ENCODE results near the gene F3. TPM values are rescaled to one million over a fixed set of nuclear protein-coding genes. Genes with fewer than 3 reads are reported as not detected.

The F3 gene
- total RNA-seq, 2 donors from 2014 or later: 37.9 to 85.4 TPM

DNA sequence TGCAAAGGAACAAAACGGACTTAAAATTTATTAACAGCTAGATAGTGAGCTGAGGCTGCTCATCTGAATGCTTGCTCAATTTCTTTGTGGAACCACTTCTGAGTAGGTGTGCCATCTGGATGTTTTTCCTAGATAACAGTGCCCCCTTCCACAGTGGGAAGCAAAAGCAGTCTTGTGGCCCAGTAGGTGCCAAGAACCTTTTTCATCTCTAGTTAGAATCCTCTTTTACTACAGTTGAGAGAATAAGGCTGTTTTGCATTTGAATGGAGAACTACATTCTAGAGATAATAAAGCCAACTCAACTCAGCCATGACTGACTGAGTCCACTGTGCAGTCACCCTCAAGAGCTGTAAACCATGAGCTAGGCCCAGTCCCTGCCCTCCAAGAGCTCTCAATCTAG lies 13.3 kb downstream of the F3 start:
- peaks cover 15% of the 10 kb centered on the region for H3K4me1 ChIP-seq
- 70 to 76% methylated on average over 1 of the region's 1 CpG for WGBS, 2 donors
- H3K27ac ChIP-seq: peak overlapping the region in 3 of 4 donors; percentile 20 to 59 (median 58)
- ATAC-seq: no peak
- H3K36me3 ChIP-seq (replicated peaks in 1 of 2; ENCODE audit: insufficient read depth in 1 of 2, low read depth in 2 of 2): peaks cover 0 to 12% of the 10 kb centered on the region in 2 donors
- no peak overlapping the region for H3K4me3 ChIP-seq
- TF ChIP-seq, protein P1, sequence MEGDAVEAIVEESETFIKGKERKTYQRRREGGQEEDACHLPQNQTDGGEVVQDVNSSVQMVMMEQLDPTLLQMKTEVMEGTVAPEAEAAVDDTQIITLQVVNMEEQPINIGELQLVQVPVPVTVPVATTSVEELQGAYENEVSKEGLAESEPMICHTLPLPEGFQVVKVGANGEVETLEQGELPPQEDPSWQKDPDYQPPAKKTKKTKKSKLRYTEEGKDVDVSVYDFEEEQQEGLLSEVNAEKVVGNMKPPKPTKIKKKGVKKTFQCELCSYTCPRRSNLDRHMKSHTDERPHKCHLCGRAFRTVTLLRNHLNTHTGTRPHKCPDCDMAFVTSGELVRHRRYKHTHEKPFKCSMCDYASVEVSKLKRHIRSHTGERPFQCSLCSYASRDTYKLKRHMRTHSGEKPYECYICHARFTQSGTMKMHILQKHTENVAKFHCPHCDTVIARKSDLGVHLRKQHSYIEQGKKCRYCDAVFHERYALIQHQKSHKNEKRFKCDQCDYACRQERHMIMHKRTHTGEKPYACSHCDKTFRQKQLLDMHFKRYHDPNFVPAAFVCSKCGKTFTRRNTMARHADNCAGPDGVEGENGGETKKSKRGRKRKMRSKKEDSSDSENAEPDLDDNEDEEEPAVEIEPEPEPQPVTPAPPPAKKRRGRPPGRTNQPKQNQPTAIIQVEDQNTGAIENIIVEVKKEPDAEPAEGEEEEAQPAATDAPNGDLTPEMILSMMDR (IDR thresholded peaks at IDR 0.05): no peak
- TF ChIP-seq POLR2A (IDR thresholded peaks at IDR 0.05): no peak
- no peaks in the 10 kb centered on the region for H3K27me3 ChIP-seq
- intact Hi-C loops (cut with DNase I): no loop called here
- H3K9me3 ChIP-seq: no peaks in the 10 kb centered on the region
- no peak for DNase-seq

DNA sequence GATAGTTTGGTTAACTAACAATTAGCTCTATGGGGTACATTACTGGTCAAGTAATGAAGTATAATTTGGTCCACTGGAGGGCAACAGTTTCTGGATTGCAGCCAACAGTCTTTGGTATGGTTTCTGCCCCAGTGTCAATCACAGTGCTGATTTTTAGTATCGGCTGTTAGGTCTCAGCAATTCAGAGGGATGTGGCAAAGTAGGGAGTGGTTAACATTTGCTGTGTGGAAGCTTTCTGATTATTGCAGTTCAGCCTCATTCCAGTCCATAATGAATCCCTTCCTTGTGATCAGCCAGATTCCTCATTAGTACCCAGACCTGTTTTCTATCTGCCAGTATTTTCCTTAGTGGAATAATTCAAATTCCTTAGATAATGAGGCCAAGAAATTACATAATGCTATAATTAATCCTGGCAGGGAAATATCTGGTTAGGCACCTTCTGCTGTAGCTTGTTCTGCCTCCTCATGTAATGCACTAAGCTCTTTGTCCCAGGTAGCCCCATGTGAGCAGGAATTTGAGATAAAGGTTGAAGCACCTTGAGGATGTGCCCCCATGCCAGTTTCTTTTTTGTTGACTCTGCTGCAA lies 14.0 kb downstream of the F3 start:
- TF ChIP-seq, protein P1 (IDR thresholded peaks at IDR 0.05): peak in 4 of 7 experiments; percentile 36 to 43 (median 41)
- no peak for TF ChIP-seq POLR2A (IDR thresholded peaks at IDR 0.05)
- no peaks in the 10 kb centered on the region for H3K27me3 ChIP-seq
- peaks cover 0 to 10% of the 10 kb centered on the region in 2 donors for H3K36me3 ChIP-seq (replicated peaks in 1 of 2; ENCODE audit: insufficient read depth in 1 of 2, low read depth in 2 of 2)
- DNase-seq: peak; percentile 37 to 49 (median 44)
- peak overlapping the region; percentile 29 to 59 (median 52) for H3K27ac ChIP-seq
- ATAC-seq: peak; percentile 86
- H3K4me3 ChIP-seq: no peak overlapping the region
- WGBS, 2 donors: 0% methylated on average over 1 of the region's 1 CpG
- peaks cover 15% of the 10 kb centered on the region for H3K4me1 ChIP-seq
- H3K9me3 ChIP-seq: no peaks in the 10 kb centered on the region
- intact Hi-C loops (cut with DNase I): no loop called here

DNA sequence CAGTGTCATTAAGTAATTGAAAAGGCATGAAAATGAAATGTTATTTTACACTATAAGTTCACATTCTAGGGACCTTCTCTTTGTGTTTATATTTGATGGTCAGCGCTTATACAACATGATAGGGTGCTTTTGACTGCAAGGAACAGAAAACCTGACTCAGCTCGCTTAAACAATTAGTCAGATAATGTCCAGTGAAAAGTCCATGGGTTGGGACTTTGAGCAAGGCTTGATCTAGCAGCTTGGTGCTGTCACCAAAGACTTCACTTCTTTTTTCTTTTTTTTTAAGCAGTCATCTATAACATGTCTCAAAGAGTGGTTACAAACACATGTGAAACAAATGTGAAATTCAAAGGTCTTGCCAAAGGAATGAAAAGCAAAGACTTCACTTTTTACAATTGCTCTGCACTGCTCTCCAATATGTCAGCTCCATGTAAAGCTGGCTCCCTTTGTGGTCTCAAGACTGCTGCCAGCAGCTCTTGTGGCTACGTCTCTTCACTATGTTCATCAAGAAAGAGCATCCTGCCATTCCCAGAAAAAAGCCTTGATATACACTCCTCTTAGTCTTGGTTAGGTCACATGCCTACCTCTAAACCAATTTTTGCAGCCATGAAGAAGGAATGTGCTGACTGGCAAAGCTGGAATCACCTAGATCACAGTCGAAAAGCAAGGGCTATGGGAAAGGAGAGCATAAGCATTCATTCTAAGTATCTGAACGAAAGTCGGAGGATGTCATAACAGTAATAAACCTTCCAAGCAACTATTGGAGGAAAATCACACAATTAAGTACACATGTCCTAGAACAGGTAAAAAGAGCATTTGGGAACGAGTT lies 15.2 kb downstream of the F3 start:
- DNase-seq (no peak), ATAC-seq (no peak)
- intact Hi-C loops (cut with DNase I): no loop called here
- peak overlapping the region in 2 of 4 donors; percentile 29 to 58 for H3K27ac ChIP-seq
- no peaks in the 10 kb centered on the region for H3K9me3 ChIP-seq
- no peak overlapping the region for H3K4me3 ChIP-seq
- H3K4me1 ChIP-seq: peaks cover 15% of the 10 kb centered on the region
- no peak for TF ChIP-seq POLR2A (IDR thresholded peaks at IDR 0.05)
- TF ChIP-seq, protein P1 (IDR thresholded peaks at IDR 0.05): no peak
- H3K36me3 ChIP-seq (replicated peaks in 1 of 2; ENCODE audit: insufficient read depth in 1 of 2, low read depth in 2 of 2): peaks cover 0 to 5% of the 10 kb centered on the region in 2 donors
- 75 to 87% methylated on average over 7 of the region's 7 CpGs for WGBS, 2 donors
- H3K27me3 ChIP-seq: no peaks in the 10 kb centered on the region

DNA sequence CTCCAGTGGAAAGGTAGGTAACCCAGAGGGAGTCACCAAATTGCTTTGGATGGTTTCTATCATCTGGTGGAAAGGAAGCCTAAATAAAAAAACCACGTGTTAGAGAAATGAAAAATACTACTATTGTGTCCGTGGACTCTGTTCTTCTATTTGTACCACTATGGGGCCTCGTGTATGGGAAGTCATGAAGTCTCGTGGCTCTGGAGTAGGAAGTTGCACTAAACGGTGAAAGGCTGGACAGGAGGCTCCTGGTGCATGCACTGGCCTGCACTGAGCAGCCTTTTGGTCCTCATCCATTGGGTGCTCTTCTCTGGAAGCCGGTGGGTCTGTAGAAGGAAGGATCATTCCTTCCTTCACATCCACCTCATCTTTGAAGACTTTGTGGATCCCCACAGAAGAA lies 17.0 kb downstream of the F3 start:
- H3K36me3 ChIP-seq (replicated peaks in 1 of 2; ENCODE audit: insufficient read depth in 1 of 2, low read depth in 2 of 2): no peaks in the 10 kb centered on the region
- no peak for DNase-seq
- H3K27me3 ChIP-seq: no peaks in the 10 kb centered on the region
- no peak for TF ChIP-seq POLR2A (IDR thresholded peaks at IDR 0.05)
- TF ChIP-seq, protein P1 (IDR thresholded peaks at IDR 0.05): no peak
- H3K4me3 ChIP-seq: no peak overlapping the region
- no peaks in the 10 kb centered on the region for H3K9me3 ChIP-seq
- peaks cover 15% of the 10 kb centered on the region for H3K4me1 ChIP-seq
- no peak overlapping the region for H3K27ac ChIP-seq
- ATAC-seq: no peak
- intact Hi-C loops (cut with DNase I): loop anchor here (5.0 kb wide), 1 partner anchor 288 kb away; no protein-coding TSS in a partner anchor
- WGBS, 2 donors: 74 to 88% methylated on average over 6 of the region's 6 CpGs
